DND-41 (cell line): Measurements from ENCODE around the gene NAP1L5.

Experiments
- CTCF ChIP-seq: IDR thresholded peaks from 2 replicates; pipeline ENCODE4 v1.5.1; 2012; ENCODE audit warnings: borderline replicate concordance, low read length, moderate library complexity, mild to moderate bottlenecking; ENCODE audit not compliant: poor library complexity, severe bottlenecking; ENCODE audit errors: extremely low read depth
- EZH2 ChIP-seq: IDR thresholded peaks from 3 replicates; pipeline ENCODE4 v1.6.1; 2012; ENCODE audit warnings: borderline replicate concordance, low read depth, mild to moderate bottlenecking, moderate library complexity, low read length, inconsistent platforms; ENCODE audit not compliant: severe bottlenecking

- TF ChIP-seq CTCF (no peak), EZH2 (no peak)
Measured at GRCh38 chr4:88693792-88694191, 3.8 kb downstream of the NAP1L5 start.
